ENCODE results near the gene PRKAG2.

- no peak for TF ChIP-seq CTCF (IDR thresholded peaks at IDR 0.05)
- no peak for TF ChIP-seq POLR2A (IDR thresholded peaks at IDR 0.05)
Measured at GRCh38 chr7:151729521-151729921, 147.4 kb downstream of the PRKAG2 start.
